Measurements from ENCODE around the gene NOTCH4.
"Not testable (repeated sequence)": the region's sequence is repeated elsewhere in the genome, so short reads cannot be mapped to it uniquely, and the experiment has no call there.

The NOTCH4 gene

DNA sequence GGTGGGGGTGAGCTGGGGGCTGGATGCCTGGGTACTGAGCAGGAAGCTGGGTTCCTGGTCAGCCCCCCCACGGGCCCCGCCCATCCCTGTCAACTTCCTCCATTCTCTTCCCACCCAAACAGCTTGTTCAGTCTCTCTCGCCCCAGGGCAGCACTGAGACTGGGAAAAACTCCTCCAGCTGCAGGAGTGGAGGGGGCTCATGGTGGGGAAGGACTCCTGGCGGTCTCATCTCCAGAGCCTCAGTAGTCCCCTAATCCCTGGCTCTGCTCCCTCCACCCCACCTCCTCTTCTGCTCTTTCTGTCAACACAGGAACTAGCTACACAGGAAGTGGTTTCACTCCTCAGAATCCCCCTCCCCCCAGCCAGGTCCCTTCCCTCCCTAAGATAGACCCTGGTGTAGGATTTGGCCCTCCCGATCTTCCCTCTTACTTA lies 31.2 kb downstream of the NOTCH4 start, which contains the start of gene GPSM3:
GPSM3 (minus strand) TSS at position 36 of the 432 bp plus-strand sequence. CDS start 130 bp downstream, outside the sequence.
- DNase-seq, result peak; percentile 32

DNA sequence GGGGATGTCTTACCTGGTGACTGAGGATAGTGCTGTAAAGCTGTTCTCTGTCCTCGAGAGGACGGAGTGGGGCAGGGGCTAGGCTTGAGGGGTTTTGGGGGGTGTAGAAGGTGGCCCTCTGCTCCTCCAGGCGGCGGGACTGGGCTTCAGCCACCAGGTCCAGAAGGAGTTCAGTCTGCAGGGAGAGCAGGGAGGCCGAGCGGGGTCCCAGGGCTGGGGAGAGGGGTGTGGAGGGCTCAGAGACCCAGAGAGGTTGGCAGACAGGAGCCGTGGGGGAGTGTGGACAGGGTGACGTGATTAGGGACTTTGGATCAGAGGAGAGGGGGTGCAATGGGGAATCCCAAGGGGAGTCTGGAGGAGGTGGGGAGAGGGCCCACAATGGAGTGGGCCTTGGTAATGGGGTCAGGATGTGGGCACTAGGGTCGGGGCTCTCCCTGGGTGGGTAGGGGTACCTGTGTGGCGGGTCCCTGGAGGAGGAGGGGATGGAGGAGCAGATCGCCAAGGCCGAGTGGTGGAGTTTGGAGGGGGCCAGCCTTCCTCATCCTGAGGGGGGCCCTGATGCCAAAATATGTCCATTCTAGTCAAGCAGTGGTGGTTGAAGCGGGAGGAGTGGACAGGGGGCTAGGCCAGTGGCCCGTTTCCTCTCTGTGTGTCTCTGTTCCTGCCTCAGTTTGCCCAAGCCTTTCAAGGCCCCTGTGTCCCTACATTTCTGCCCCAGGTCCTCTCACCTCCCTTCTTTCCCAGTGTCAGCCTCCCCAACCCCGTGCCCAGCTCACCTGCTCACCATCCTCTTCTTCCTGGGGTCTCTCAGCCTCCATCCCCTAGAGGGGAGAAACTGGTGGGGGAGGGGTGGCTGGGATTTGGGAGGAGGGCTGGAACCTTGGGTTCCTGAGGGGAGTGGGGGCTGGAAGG lies 31.9 kb downstream of the NOTCH4 start:
- no peak for DNase-seq

DNA sequence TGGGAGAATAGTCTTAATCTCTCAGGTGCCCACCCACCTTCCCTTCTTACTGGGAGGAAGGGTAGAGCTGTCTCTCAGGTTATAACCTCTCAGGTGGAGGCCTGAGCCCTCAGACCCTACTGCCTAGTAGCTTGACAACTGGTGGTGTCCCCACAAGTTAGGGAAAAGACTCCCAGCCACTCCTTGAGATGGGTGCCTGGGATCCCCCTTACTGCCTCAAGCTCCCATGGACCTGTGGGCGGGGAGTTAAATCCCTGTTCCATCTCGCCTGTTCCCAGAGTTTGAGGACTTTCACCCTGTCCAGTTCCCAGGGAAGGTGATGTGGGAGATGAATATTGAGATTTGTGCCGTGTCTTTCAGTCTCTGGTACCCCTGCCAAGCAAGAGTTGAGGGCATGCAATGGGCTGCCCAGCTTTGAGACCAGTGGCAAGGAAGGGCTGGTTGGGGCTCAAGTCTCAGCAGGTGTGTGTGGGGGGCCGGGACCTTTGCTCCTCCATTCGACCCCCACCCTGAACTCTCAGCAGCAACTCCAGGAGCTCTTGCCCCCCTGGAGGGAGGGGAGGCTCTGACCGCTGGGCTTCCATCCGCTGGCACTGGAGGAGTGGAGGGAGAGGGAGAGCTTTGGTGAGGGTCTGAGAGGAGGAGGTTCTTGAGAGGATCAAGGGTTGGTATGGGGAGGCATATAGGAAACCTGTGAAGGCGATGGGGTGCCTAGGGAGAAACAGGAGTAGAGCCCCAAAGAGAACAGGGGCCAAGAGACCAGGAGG lies 32.8 kb downstream of the NOTCH4 start:
- DNase-seq, result no peak

DNA sequence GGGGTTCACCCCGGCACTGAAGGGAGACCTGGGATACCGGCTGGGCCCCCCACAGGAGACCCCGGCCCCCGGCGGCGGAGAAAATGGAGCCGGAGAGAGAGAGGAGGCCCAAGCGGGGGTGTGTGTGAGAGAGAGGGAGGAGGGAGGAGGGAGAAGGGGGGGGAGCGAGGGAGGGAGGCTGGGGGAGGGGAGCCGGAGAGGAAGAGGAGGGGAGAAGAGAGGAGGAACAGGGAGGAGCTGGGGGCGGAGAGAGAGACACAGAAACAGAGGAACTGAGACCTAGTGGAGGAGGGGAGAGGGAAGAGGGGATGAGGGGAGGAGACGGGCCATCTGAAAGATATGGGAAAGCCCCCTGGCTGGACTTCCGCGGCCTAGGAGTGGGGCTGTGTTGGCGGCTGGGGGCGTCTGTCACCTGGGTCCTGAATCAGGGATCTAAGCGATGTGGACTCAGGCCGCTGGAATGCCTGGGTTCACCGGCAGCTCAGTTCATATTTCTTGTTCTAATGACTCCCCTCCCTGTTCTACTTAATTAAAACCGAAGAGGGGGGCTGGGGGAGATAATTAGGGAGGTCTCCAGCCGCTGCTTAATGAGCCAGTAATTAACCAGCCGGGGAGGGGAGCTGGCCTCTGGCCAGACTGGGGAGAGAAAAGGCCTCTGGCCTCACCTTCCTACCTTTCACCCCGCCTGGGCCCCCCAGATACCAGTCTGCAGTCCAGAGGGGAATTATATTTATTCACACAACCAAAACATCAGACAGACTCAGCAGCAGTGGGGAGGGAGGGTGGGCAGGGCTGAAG lies 33.6 kb downstream of the NOTCH4 start, which contains the start of gene PBX2:
PBX2 (minus strand) TSS at position 149 of the 798 bp plus-strand sequence. CDS start 287 bp downstream, outside the sequence.
- peak; percentile 82 for DNase-seq

DNA sequence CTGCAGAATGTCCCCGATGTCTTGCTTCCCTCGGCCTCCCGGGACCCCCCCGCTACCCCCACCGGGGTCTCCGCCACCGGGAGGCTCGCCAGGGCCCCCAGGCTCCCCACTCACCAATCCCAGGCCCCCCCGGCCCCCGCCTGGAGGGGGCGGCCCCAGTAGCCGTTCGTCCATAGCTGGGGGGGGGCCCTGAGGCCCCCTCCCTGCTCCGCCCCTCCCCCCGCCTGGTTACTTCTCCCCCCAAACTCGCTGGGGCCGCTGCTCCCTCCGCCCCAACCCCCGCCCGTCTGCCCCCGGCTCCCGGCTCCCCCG lies 34.2 kb downstream of the NOTCH4 start:
- DNase-seq, result no peak

DNA sequence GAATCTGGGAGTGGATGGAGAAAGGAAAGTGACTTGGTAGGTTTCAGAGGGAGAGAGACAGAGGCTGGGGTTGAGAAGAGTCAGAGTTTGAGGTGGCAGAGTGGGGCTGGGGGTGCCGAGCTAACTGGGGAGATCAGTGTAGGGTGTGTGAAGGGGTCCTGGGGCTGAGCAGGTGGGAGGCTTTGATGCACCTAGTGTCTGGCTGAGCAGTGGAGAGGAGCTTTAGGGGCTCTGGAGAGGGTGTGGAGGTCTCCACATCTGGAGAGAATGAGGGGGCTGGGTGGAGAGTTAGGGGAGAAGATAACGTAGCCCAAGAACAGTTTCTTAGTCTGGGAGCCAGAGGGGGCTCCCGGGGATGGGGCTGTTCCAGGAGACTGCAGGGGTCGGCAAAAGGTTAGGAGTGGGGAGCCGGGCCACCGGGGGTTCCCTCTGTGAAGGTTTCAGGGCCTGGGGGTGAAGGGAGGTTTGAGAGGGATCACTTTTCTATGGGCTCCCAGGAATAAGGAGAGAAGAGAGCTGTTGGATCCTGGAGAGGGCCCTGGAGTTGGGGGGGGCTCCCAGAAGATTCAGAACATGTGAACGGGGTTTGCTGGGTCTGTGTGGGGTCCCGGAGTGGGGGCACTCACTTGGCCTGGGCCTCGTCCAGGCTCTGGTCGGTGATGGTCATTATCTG lies 34.7 kb downstream of the NOTCH4 start:
- no peak for DNase-seq

DNA sequence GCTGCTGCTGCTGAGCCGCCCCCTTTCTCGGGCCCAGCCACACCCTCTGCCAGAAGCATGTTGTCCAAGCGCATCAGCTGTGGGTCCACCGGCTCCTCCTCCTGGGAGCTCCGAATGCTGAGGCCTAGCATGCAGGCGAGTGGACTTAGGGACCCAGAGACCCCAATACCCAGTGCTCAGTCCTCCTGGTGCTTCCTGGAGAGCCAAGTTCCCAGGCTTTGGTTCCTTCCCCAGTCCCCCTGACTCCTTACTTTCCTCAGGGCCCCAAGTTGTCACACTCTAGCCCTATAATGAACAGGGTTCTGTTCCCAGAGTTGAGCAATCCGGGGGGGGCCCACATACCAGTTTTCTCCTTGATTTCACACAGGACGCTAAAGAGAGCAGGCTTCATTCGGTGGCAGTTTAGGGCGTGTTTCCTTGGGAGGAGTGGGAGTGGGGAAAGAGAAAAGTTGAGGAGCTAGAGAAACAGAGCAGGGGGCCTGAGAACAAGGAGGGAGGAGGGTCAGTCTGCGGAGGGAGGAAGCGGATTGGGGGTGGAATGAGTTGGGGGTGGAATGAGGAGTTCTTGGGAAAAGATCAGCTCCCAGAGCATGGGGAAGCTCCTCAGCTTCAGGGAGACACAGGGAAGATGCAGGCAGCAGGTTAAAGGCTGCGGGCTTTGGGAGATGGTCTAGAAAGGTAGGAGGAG lies 35.3 kb downstream of the NOTCH4 start:
- no peak for DNase-seq

DNA sequence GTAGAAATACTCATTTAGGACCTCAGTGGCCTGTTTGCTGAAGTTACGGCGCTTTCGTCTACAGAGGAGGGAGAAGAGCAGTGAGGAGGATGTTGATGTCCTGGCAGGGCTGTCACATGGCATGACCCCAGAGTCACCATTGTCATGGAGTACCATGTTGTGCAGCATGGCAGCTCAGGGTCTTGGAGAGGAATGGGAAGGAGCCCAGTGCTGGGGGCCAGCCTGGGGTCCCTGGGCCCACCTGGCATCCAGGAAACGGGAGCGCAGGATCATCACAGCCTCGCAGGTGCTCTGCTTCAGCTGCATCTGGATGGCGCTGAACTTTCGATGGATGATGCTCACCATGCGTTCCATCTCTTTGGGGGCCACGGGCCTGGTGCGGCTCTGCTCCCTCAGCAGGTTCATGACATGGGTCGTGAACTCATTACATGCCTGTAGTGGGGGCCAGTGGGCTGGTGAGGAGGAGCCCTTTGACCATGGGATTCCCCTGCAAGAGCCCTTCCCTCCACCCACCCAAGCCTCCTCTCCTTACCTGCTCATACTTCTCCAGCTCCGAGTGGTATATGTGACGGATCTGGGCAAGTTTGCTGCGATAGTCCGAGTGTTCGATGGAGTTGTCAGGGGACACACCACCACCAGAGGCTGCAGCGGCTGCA lies 36.0 kb downstream of the NOTCH4 start:
- DNase-seq, result not testable (repeated sequence)

DNA sequence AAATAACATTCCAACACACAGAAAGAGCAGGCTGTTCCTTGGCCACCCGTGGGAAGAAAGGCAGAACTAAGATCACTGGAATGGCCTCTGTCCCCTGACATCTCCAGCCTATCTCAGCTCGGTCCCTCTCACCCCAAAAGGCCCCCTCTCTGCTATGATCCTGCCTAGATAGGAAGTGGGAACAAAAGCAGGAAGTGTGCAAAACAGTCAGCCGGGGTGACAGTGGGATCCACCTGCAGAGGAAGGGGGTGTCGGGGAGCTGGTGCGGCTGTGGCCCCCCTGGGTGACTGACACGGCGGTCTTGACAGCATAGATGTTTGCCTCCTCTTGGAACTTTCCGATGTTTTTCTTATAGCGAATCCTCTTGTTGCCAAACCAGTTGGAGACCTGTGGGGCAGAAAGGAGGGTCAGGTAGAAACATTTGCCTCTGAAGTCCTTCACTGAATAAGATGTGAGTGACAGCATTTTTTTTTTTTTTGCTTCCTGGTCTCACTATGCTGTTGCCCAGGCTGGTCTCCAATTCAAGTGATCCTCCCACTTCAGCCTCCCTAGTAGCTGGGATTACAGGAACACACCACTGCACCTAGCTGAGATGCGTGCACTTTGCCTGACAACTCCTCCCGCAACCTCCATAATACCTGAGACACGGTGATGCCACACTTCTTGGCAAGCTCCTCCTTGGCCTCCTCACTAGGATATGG lies 36.7 kb downstream of the NOTCH4 start:
- no peak for DNase-seq

DNA sequence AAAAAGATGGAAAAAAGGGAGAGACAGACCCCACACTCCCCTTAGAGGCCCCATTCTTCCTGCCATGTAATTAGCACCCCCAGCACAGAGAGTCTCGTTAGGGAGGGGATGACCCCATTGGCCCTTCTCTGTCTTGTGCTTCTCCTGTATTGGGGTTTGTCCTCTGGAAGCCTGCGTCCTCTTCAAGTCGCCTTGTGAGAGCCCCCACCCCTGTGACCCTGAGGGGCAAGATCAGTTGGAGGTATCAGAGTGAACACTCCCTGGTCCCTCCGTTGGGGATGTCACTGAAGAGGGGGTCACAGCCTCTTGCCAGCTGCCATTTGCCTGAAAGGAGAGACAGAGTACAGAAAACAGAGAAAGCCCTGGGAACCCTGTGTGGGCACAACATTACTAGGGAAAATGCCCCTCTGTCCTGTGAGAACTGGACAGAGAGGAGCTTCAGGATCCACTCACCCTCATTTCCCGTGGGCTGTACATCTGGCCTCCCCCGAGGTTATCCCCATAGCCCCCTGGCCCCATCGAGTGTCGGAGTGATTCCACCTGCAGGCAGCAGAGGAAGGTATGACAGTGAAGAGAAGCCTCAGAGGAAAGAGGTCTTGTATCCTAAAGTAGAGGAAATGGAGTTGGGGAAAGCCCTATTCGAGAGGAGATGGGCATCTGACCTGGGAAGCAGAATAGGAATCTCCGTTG lies 37.6 kb downstream of the NOTCH4 start:
- DNase-seq, result not testable (repeated sequence)

DNA sequence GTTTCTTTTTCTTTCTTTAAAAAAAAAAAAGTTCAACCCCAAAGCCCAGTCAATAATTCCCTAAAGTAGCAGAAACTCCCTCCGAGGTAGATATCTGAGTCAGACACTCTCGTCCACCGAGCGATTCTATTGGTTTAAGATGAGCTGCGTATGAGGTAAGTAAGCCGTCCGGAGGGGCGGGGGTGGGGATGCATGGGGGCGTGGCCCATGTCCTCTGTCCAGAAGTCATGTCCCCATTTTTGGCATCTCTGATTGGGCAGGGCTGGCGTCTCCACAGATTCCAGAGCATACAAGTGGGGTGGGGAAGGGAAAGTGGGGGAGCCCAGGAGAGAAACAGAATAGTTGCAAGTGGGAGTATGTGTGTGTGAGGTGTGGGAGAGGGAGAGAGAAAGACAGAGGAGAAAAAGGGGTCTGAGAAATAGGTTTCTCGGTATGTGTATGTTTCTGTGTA lies 38.2 kb downstream of the NOTCH4 start:
- not testable (repeated sequence) for DNase-seq

DNA sequence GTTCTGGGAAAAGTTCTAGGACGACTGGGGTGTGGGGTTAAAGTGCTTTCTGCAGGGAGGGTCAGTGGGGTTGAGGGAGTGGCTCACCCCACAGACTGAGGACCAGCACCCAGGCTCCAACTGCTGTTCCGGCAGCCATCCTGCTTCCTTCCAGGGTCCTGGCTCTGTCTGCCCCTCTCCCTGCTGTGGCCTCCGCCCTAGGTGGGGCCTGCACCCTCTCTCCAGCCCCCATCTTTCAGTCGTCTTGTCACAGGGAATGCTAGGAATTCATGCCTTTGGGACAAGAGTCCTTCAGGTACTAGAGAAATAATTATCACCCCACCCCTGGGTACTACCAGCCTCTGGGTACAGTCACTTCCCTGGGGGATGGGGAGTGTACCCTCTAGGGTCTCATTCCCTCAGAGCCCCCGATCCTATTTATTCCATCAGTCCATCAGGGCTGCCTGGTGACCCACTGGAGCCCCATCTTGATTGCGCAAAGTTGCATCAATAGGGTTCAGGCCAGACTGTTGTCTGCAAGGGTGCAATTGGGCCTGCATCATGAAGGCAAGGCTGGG lies 39.7 kb downstream of the NOTCH4 start, which contains the start of gene AGER:
AGER (minus strand) TSS at position 170 of the 557 bp plus-strand sequence; CDS start at position 139, 31 bp downstream.
- DNase-seq, result no peak

DNA sequence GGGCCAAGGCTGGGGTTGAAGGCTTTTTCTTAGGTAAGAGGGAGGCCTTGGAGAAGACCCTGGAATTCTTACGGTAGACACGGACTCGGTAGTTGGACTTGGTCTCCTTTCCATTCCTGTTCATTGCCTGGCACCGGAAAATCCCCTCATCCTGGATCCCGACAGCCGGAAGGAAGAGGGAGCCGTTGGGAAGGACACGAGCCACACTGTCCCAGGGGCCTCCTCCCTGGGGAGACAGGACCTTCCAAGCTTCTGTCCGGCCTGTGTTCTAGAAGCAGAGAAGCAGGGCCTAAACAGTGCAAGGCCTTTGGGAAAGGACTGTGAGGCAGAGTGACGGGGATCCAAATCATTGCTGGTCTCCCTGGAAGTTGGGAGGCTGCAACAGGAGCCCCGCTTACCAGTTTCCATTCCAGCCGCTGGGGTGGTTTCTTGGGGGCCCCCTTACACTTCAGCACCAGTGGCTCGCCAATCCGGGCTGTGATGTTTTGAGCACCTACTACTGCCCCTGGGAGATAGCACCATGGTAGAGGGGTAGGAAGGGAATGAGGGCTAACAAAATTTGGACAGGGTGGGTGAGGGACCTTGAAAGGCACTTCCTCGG lies 40.3 kb downstream of the NOTCH4 start:
- no peak for DNase-seq

DNA sequence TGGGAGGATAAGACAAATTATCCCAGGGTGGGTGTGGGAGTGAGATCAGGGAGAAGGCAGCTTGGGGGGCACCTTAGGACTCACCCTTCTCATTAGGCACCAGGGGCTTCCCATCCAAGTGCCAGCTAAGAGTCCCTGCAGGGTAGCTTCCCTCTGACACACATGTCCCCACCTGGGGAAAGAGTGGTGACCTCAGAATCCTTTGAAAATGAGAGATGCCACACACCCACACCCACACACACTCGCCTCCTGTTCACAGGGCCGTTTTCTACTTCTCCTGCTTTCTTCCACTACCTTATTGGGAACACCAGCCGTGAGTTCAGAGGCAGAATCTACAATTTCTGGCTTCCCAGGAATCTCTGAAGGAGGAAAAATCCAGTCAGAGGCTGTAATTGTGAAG lies 40.8 kb downstream of the NOTCH4 start:
- no peak for DNase-seq

DNA sequence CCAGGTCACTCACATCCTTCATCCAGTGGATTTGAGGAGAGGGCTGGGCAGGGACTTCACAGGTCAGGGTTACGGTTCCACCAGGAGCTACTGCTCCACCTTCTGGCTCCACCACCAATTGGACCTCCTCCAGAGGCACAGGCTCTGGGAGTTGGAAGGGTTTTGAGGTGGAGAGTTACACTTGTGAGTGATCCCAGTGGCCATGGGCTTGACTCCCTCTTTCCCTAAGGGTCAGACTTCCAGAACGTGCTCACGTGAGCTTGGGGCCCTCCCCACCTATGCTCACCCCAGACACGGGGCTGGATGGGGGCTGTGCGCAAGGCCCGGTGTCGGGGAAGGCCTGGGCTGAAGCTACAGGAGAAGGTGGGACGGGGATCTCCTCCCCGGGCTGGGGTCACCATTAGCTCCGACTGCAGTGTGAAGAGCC lies 41.3 kb downstream of the NOTCH4 start:
- no peak for DNase-seq

DNA sequence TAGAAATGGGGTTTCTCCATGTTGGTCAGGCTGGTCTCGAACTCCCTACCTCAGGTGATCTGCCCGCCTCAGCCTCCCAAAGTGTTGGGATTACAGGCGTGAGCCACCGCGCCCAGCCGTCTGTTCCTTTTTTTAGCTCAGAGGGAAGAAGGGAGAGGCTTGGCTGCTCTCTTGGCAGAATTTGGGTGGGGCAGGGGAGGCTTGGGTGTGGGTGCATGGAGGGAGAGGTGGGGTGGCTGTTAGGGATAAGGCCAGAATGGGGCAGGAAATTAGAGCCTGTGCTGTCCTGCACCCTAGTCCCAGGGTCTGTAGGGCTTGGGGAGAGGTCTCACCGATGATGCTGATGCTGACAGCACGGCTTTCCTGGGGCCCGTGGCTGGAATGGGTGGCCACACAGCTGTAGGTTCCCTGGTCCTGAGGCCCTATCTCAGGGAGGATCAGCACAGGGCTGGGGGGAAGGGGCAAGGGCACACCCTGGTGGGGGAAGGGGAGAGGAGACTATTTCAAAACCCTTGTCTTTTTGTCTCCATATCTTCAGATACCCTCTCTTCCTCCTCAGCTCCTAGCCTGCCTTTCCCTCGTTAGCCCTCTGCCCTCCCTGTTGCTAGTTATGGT lies 41.8 kb downstream of the NOTCH4 start:
- no peak for DNase-seq

DNA sequence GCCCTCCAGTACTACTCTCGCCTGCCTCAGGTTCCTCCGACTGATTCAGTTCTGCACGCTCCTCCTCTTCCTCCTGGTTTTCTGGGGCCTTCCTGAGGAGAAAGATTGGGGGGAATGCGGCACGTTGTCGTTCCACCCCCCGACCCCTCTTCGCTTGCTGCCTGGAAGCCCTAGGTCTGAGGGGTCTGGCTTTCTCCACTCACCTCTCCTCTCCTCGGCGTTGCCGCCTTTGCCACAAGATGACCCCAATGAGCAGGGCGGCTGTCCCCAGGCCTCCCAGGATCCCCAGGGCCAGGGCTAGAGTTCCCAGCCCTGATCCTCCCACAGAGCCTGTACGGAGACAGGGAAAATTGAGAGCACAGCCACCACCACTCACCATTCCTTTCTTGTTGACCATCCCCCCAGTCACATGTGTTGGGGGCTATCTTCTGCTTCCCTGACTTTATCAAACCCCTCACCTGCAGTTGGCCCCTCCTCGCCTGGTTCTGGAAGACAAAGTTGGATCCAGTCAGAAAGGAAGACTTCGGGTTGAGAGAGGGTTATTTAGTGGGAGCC lies 42.6 kb downstream of the NOTCH4 start:
- no peak for DNase-seq

All from activated naive CD4-positive, alpha-beta T cell treated with anti-CD3 and anti-CD28 coated beads, Interleukin-2, amount 50 U/mL, for 16 hours (primary cell).